ENCODE data around the gene LRRC23.
"Not testable (repeated sequence)": the region's sequence is repeated elsewhere in the genome, so short reads cannot be mapped to it uniquely, and the experiment has no call there.

GRCh38 chr12:6888794-6889193, 15.8 kb upstream of the LRRC23 start:
- TF ChIP-seq POLR2A, CTCF, EP300 (IDR thresholded peaks at IDR 0.05): not testable (repeated sequence)

Data from suprapubic skin (tissue), 3 donors.